Measurements from ENCODE around the gene FBXO45. TPM values are rescaled to one million over a fixed set of nuclear protein-coding genes. Genes with fewer than 3 reads are reported as not detected.
A peak's percentile ranks its signal among the peaks of the same experiment; 100 is the strongest.
"Not testable (repeated sequence)": the region's sequence is repeated elsewhere in the genome, so short reads cannot be mapped to it uniquely, and the experiment has no call there.

Gene FBXO45
- total RNA-seq, 1 donor from 2014 or later, result 15.6 TPM

GRCh38 chr3:196558476-196558875 is 10.0 kb upstream of the FBXO45 start:
- Mint-ChIP-seq H3K27me3 (ENCODE audit: unreplicated experiment) (no peaks in the 10 kb centered on the region), H3K36me3 (ENCODE audit: unreplicated experiment) (no peaks in the 10 kb centered on the region), H3K27ac (ENCODE audit: unreplicated experiment) (no peak overlapping the region), H3K4me3 (ENCODE audit: unreplicated experiment) (no peak overlapping the region), H3K4me1 (ENCODE audit: low read depth, unreplicated experiment) (no peaks in the 10 kb centered on the region), H3K9me3 (ENCODE audit: unreplicated experiment) (no peaks in the 10 kb centered on the region)
- TF ChIP-seq, protein P1, sequence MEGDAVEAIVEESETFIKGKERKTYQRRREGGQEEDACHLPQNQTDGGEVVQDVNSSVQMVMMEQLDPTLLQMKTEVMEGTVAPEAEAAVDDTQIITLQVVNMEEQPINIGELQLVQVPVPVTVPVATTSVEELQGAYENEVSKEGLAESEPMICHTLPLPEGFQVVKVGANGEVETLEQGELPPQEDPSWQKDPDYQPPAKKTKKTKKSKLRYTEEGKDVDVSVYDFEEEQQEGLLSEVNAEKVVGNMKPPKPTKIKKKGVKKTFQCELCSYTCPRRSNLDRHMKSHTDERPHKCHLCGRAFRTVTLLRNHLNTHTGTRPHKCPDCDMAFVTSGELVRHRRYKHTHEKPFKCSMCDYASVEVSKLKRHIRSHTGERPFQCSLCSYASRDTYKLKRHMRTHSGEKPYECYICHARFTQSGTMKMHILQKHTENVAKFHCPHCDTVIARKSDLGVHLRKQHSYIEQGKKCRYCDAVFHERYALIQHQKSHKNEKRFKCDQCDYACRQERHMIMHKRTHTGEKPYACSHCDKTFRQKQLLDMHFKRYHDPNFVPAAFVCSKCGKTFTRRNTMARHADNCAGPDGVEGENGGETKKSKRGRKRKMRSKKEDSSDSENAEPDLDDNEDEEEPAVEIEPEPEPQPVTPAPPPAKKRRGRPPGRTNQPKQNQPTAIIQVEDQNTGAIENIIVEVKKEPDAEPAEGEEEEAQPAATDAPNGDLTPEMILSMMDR (IDR thresholded peaks at IDR 0.05; ENCODE audit: partially characterized antibody, unreplicated experiment), result no peak
- DNase-seq, result no peak

DNA sequence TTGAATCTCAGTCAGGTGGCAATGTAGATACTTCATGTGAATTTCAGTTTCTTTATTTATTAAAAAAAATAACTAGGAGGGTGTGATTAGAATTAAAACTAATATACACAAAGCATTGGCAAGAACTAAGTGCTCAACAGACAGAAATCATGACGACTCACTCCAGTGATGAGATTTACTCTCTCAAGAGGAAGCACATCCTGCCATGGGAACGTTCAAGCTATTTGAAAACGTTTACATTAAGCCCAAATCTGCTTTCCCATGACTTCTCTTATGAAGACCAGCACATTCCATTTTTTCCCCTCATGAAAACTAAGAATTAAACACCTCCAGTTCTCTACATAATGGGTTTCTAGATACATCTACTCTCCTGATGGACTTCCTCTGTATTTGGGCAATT is 8.6 kb upstream of the FBXO45 start:
- no peak for DNase-seq
- H3K27ac Mint-ChIP-seq (ENCODE audit: unreplicated experiment), result no peak overlapping the region

GRCh38 chr3:196563721-196564225 is 4.7 kb upstream of the FBXO45 start:
- Mint-ChIP-seq H3K4me1 (ENCODE audit: low read depth, unreplicated experiment) (no peaks in the 10 kb centered on the region), H3K27me3 (ENCODE audit: unreplicated experiment) (no peaks in the 10 kb centered on the region), H3K4me3 (ENCODE audit: unreplicated experiment) (no peak overlapping the region), H3K27ac (ENCODE audit: unreplicated experiment) (no peak overlapping the region), H3K36me3 (ENCODE audit: unreplicated experiment) (no peaks in the 10 kb centered on the region), H3K9me3 (ENCODE audit: unreplicated experiment) (peaks cover 4% of the 10 kb centered on the region)
- TF ChIP-seq, protein P1 (IDR thresholded peaks at IDR 0.05; ENCODE audit: partially characterized antibody, unreplicated experiment), result no peak
- no peak for DNase-seq

More for the DNA sequence above, 8.6 kb upstream of the FBXO45 start:
- Mint-ChIP-seq H3K27me3 (ENCODE audit: unreplicated experiment) (no peaks in the 10 kb centered on the region), H3K4me1 (ENCODE audit: low read depth, unreplicated experiment) (no peaks in the 10 kb centered on the region), H3K36me3 (ENCODE audit: unreplicated experiment) (no peaks in the 10 kb centered on the region), H3K4me3 (ENCODE audit: unreplicated experiment) (no peak overlapping the region), H3K9me3 (ENCODE audit: unreplicated experiment) (no peaks in the 10 kb centered on the region)
- TF ChIP-seq, protein P1 (IDR thresholded peaks at IDR 0.05; ENCODE audit: partially characterized antibody, unreplicated experiment), result no peak

DNA sequence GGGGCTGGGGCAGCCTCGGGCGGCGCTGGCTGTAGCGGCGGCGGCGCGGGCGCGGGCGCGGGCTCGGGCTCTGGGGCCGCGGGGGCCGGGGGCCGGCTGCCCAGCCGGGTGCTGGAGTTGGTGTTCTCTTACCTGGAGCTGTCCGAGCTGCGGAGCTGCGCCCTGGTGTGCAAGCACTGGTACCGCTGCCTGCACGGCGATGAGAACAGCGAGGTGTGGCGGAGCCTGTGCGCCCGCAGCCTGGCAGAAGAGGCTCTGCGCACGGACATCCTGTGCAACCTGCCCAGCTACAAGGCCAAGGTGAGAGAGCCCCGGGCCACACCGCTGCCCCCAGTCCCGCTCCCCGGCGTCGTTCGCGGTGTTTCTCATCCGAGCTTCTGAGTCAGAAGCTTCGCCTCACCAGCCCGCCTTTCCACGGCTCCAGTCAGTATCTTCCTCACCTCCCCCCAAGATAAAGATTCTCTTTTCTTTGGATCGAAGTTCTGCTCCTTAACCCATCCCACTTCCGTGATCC is 600 bp downstream of the FBXO45 start:
- TF ChIP-seq, protein P1 (IDR thresholded peaks at IDR 0.05; ENCODE audit: partially characterized antibody, unreplicated experiment), result no peak
- peak; percentile 55 for DNase-seq
- H3K27me3 Mint-ChIP-seq (ENCODE audit: unreplicated experiment), result peaks cover 4% of the 10 kb centered on the region
- peaks cover 4% of the 10 kb centered on the region for H3K9me3 Mint-ChIP-seq (ENCODE audit: unreplicated experiment)
- peak overlapping the region; percentile 79 for H3K27ac Mint-ChIP-seq (ENCODE audit: unreplicated experiment)
- peaks cover 5% of the 10 kb centered on the region for H3K36me3 Mint-ChIP-seq (ENCODE audit: unreplicated experiment)
- H3K4me3 Mint-ChIP-seq (ENCODE audit: unreplicated experiment), result peak overlapping the region; percentile 96
- H3K4me1 Mint-ChIP-seq (ENCODE audit: low read depth, unreplicated experiment), result peaks cover 7% of the 10 kb centered on the region

DNA sequence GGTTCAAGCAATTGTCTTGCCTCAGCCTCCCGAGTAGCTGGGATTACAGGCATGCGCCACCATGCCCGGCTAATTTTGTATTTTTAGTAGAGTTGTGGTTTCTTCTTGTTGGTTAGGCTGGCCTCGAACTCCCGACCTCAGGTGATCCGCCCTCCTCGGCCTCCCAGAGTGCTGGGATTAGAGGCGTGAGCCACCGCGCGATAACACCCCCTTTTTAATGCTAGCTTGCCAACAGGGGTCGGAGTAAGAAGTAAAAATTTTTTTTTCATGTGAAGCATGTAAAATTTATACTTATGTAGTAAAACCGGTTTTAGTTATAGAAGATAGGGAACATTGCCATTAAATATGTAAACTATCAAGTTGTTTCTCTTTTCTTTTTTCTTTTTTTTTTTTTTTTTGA is 1.9 kb downstream of the FBXO45 start:
- H3K9me3 Mint-ChIP-seq (ENCODE audit: unreplicated experiment); H3K4me1 Mint-ChIP-seq (ENCODE audit: low read depth, unreplicated experiment); H3K36me3 Mint-ChIP-seq (ENCODE audit: unreplicated experiment); H3K27ac Mint-ChIP-seq (ENCODE audit: unreplicated experiment); H3K27me3 Mint-ChIP-seq (ENCODE audit: unreplicated experiment); DNase-seq: not testable (repeated sequence)
- peak overlapping the region; percentile 96 for H3K4me3 Mint-ChIP-seq (ENCODE audit: unreplicated experiment)
